Sigmoid colon (tissue), 7 donors: Measurements from ENCODE around the gene IL1R2. TPM values are rescaled to one million over a fixed set of nuclear protein-coding genes. Genes with fewer than 3 reads are reported as not detected.

Experiments used
- DNase-seq: peaks from one replicate; pipeline ENCODE4 v3.0.0-alpha.2; 2019
- H3K27ac ChIP-seq, 4 donors: fragments of 200-600 bp; sonication (generic); one replicate each; pipeline ENCODE4 v1.5.1; 2016 to 2019; ENCODE audit warnings: mild to moderate bottlenecking in 1 of 4
- H3K27me3 ChIP-seq, 3 donors: fragments of 200-600 bp; sonication (generic); one replicate each; pipeline ENCODE4 v1.5.1; 2019; ENCODE audit warnings: mild to moderate bottlenecking in 1 of 3
- H3K36me3 ChIP-seq, 4 donors: fragments of 200-600 bp; sonication (generic); one replicate each; pipeline ENCODE4 v1.5.1; 2016 to 2019
- H3K4me1 ChIP-seq, 4 donors: fragments of 200-600 bp; sonication (generic); one replicate each; pipeline ENCODE4 v1.5.1; 2017 to 2019
- H3K4me3 ChIP-seq, 4 donors: fragments of 200-600 bp; sonication (generic); one replicate each; pipeline ENCODE4 v1.5.1; 2017 to 2019; ENCODE audit warnings: mild to moderate bottlenecking in 2 of 4, moderate library complexity in 1 of 4
- H3K9me3 ChIP-seq, 4 donors: fragments of 200-600 bp in 3 of 4; sonication (generic) in 3 of 4; one replicate each; pipeline versions ENCODE4 v1.5.1 to v1.6.1; 2013 to 2019
- CTCF ChIP-seq, 4 experiments: fragments of 450-650 bp in 3 of 4; fragments of 200-600 bp in 1 of 4; IDR thresholded peaks; one replicate each; pipeline ENCODE4 v1.5.1; 2016 to 2019; ENCODE audit warnings: antibody characterized with exemption in 4 of 4, mild to moderate bottlenecking in 3 of 4, moderate library complexity in 2 of 4
- EP300 ChIP-seq, 4 donors: sonication (generic); formaldehyde crosslinking; IDR thresholded peaks; one replicate each; pipeline ENCODE4 v1.6.1; 2017; ENCODE audit warnings: antibody characterized with exemption in 4 of 4
- POLR2A ChIP-seq, 2 donors: fragments of 450-650 bp; IDR thresholded peaks; one replicate each; pipeline ENCODE4 v1.6.1; 2016; ENCODE audit warnings: antibody characterized with exemption in 2 of 2, mild to moderate bottlenecking in 2 of 2, moderate library complexity in 2 of 2
- POLR2AphosphoS5 ChIP-seq, 4 donors: sonication (generic); formaldehyde crosslinking; IDR thresholded peaks; one replicate each; pipeline ENCODE4 v1.6.1; 2017; ENCODE audit warnings: antibody characterized with exemption in 4 of 4
- WGBS, 2 donors: extraction: QIAGEN DNeasy Blood & Tissue Kit; methylation state at CpG; one replicate each; pipeline ENCODE4 v1.1.7; 2013; 5-methylcytosine and 5-hydroxymethylcytosine counted together
- intact Hi-C: fragments of 100-400 bp; cut with DNase I; formaldehyde crosslinking; loops from one replicate; pipeline ENCODE4 v1.15.1; 2023
- polyA plus RNA-seq, 3 donors: library from polyadenylated mRNA; stranded (reverse); fragments of 200-250 nt; gene quantifications; one replicate each; pipeline ENCODE4 v1.2.3, GENCODE V29; 2013
- total RNA-seq, 4 donors: library from RNA; depleted of rRNA; stranded (reverse); fragments of >200 nt; gene quantifications; one replicate each; pipeline ENCODE4 v1.1.0, GENCODE V29; 2016
- donor health status: healthy with polysubstance abuse.
- donor health status: Bipolar disorder and iron deficiency.
- donor health status: healthy.

The IL1R2 gene
- total and polyA plus RNA-seq, 7 donors: 3.0 to 26.4 (median 15.9) TPM

DNA sequence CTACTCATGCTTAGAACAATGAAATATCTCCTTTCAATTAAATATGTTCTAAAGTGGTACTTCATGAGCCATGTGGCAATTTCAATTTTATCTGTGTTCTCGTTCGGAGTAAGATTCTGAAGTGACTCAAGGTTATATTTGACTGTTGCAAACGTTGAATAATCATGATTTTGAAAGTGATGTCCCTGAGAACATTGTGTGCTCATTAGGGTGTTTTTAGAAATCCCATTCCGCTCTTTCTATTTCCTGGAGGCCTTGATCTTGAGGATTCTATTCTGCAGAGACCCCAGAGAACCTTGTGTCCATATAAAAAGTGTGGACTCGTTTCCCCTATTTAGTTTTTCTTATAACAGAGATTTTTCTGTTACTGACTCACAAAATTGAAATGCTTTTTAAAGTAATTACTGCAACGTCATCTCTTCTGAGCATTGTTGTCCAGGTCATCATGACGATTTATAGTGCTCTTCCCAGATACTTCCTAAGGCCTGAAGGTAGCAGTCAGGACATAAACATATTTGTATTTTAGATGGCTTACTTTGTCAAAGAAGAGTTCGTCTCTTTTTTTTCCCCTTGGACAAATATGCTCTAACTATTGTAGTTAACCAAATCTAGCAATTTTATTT lies 27.2 kb downstream of the IL1R2 start:
- Histone ChIP-seq H3K36me3 (no peaks in the 10 kb centered on the region), H3K4me1 (peaks cover 0 to 12% (median 4%) of the 10 kb centered on the region in 4 donors), H3K27me3 (no peaks in the 10 kb centered on the region), H3K9me3 (no peaks in the 10 kb centered on the region), H3K4me3 (no peak overlapping the region), H3K27ac (no peak overlapping the region)
- TF ChIP-seq POLR2AphosphoS5 (IDR thresholded peaks at IDR 0.05): no peak
- no peak for TF ChIP-seq CTCF (IDR thresholded peaks at IDR 0.05)
- no peak for TF ChIP-seq EP300 (IDR thresholded peaks at IDR 0.05)
- DNase-seq: no peak
- intact Hi-C loops: no loop called here
- WGBS, 2 donors: 86% methylated on average over 8 of the region's 8 CpGs

DNA sequence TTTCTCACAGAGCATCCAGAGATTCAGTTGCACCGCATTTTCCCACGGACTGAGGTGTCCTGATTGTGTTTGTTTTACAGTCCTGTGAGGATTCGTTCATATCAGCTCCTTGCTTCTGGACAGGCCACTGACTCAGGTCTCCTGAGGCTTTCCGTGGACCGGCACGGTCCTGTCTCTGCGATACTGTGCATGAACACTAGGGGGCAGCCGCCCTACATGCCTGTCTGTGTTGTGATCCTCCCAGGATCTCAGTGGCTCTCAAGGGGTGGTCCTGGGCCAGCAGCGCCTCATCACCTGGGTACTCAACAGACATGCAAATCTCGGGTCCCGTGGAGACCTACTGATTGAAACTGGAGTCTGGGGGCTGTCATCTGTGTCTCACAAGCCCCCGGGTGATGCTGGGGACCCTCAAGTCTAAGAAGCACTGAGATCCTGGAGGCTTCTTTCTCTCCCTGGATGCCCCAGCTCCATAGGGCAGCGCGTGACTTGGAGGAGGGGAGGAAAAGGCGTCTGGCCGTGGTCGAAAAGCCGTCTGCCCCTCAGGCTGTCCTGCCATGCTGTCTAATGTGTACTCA lies 28.9 kb downstream of the IL1R2 start:
- Histone ChIP-seq H3K27ac (no peak overlapping the region), H3K9me3 (no peaks in the 10 kb centered on the region), H3K4me1 (peaks cover 0 to 12% (median 4%) of the 10 kb centered on the region in 4 donors), H3K27me3 (no peaks in the 10 kb centered on the region), H3K36me3 (no peaks in the 10 kb centered on the region), H3K4me3 (no peak overlapping the region)
- 20 to 24% methylated on average over 18 of the region's 18 CpGs for WGBS, 2 donors
- intact Hi-C loops: loop anchor here (1.0 to 10.0 kb wide), 5 partner anchors 42 to 334 kb away; partner anchors contain the start of gene IL18R1
- peak; percentile 94 for DNase-seq
- TF ChIP-seq CTCF (IDR thresholded peaks at IDR 0.05) (peak; percentile 96 to 98 (median 97)), POLR2AphosphoS5 (IDR thresholded peaks at IDR 0.05) (peak in 2 of 4 donors; percentile 44), POLR2A (IDR thresholded peaks at IDR 0.05) (no peak)

GRCh38 chr2:102021779-102022178 lies 30.0 kb downstream of the IL1R2 start:
- Histone ChIP-seq H3K27me3 (no peaks in the 10 kb centered on the region), H3K4me3 (no peak overlapping the region), H3K4me1 (peaks cover 0 to 12% (median 6%) of the 10 kb centered on the region in 4 donors), H3K9me3 (no peaks in the 10 kb centered on the region), H3K36me3 (no peaks in the 10 kb centered on the region), H3K27ac (peak overlapping the region in 3 of 4 donors; percentile 10 to 41 (median 32))
- intact Hi-C loops: loop anchor here (1.0 to 10.0 kb wide), 4 partner anchors 41 to 333 kb away; partner anchors contain the start of gene IL18R1
- TF ChIP-seq CTCF (IDR thresholded peaks at IDR 0.05): no peak
- TF ChIP-seq POLR2A (IDR thresholded peaks at IDR 0.05): no peak
- TF ChIP-seq POLR2AphosphoS5 (IDR thresholded peaks at IDR 0.05): peak in 3 of 4 donors; percentile 8 to 55 (median 16)
- no peak for TF ChIP-seq EP300 (IDR thresholded peaks at IDR 0.05)
- DNase-seq: no peak
- 69 to 77% methylated on average over 6 of the region's 6 CpGs for WGBS, 2 donors

DNA sequence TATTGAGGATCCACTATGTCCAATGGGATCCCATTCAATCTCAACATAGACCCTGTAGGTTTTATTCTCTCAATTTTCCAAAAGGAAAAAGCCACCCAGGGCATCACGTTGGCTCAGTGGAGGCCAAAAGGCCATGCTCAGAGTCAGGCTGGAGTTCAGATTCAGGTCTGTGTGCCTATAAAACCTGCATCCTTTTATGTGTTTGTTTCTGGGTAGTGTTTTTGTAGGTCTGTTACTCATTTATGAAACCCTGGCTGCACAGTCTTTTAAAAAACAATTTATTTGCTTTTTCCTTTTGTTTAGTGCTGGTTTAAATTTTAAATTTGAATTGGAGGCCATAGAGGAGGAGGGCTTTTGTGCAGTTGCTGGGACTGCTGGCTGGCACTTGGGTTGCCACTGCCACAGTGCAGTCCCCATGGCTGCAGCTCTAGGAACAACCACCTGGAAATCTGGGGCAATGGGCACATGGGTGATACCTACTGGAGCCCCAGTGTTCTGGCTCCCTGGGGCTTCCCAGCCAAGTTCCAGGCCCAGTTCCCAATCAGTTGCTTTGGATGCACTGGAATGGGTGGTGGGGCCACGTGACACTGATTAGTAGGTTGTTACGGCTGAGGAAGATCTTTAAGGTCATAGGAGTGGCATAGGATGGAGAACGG lies 31.3 kb downstream of the IL1R2 start:
- intact Hi-C loops: loop anchor here (5.0 to 10.0 kb wide), 3 partner anchors 39 to 332 kb away; partner anchors contain the start of gene IL18R1
- H3K4me1 ChIP-seq: peaks cover 0 to 20% (median 15%) of the 10 kb centered on the region in 4 donors
- DNase-seq: no peak
- no peaks in the 10 kb centered on the region for H3K27me3 ChIP-seq
- no peaks in the 10 kb centered on the region for H3K9me3 ChIP-seq
- no peak overlapping the region for H3K27ac ChIP-seq
- TF ChIP-seq POLR2AphosphoS5 (IDR thresholded peaks at IDR 0.05) (no peak), EP300 (IDR thresholded peaks at IDR 0.05) (no peak), CTCF (IDR thresholded peaks at IDR 0.05) (no peak), POLR2A (IDR thresholded peaks at IDR 0.05) (no peak)
- H3K4me3 ChIP-seq: no peak overlapping the region
- WGBS, 2 donors: 76 to 82% methylated on average over 4 of the region's 4 CpGs
- H3K36me3 ChIP-seq: no peaks in the 10 kb centered on the region
